Adipose tissue (tissue), 3 donors: ENCODE measurements around the gene PANK3. TPM values are rescaled to one million over a fixed set of nuclear protein-coding genes. Genes with fewer than 3 reads are reported as not detected.

Experiments
- H3K27ac ChIP-seq: one replicate; pipeline ENCODE4 v1.5.1; 2013; ENCODE audit warnings: low read depth, low read length
- WGBS, 3 donors: extraction: QIAGEN DNeasy Blood & Tissue Kit; methylation state at CpG; one replicate each; pipeline ENCODE4 v1.1.7; 2013; 5-methylcytosine and 5-hydroxymethylcytosine counted together
- polyA plus RNA-seq, 3 donors: library from polyadenylated mRNA; stranded (reverse); fragments of 200-250 nt; gene quantifications; one replicate each; pipeline ENCODE4 v1.2.3, GENCODE V29; 2013
- donor health status: healthy with polysubstance abuse.
- donor health status: Bipolar disorder and iron deficiency.
- donor health status: healthy.

Gene PANK3
- polyA plus RNA-seq: 10 to 100 TPM in 1 of 3 donors, 1 to 10 TPM in 2; 5.5 to 12.0 (median 9.7) TPM

GRCh38 chr5:168578538-168579487 is at the start of gene PANK3:
PANK3 (minus strand) TSS chr5:168579368; CDS start chr5:168579283, 85 bp downstream.
- WGBS, 3 donors: 0% methylated on average over 37 to 63 of the region's 63 CpGs
- peak within 1 kb of the TSS; percentile 13 for H3K27ac ChIP-seq

GRCh38 chr5:168624850-168625364 is 45.7 kb upstream of the PANK3 start:
- no peak overlapping the region for H3K27ac ChIP-seq
- WGBS, 3 donors: 77 to 79% (median 78%) methylated on average over 3 of the region's 3 CpGs

GRCh38 chr5:168620807-168621206 is 41.6 kb upstream of the PANK3 start:
- H3K27ac ChIP-seq: no peak overlapping the region
- 71 to 86% (median 76%) methylated on average over 1 of the region's 1 CpG for WGBS, 3 donors

- H3K27ac ChIP-seq: no peak overlapping the region
- 92 to 94% (median 92%) methylated on average over 10 of the region's 10 CpGs for WGBS, 3 donors
Measured at GRCh38 chr5:168614661-168615060, 35.5 kb upstream of the PANK3 start.

GRCh38 chr5:168613996-168614395 is 34.8 kb upstream of the PANK3 start:
- WGBS, 3 donors: 34 to 77% (median 56%) methylated on average over 1 of the region's 1 CpG
- no peak overlapping the region for H3K27ac ChIP-seq

- 45 to 52% (median 48%) methylated on average over 2 of the region's 2 CpGs for WGBS, 3 donors
- H3K27ac ChIP-seq: no peak overlapping the region
Measured at GRCh38 chr5:168613396-168613795, 34.2 kb upstream of the PANK3 start.

GRCh38 chr5:168612996-168613395 is 33.8 kb upstream of the PANK3 start:
- H3K27ac ChIP-seq: no peak overlapping the region
- 22 to 39% (median 39%) methylated on average over 2 of the region's 2 CpGs for WGBS, 3 donors

- 75 to 78% (median 76%) methylated on average over 4 of the region's 4 CpGs for WGBS, 3 donors
- H3K27ac ChIP-seq: no peak overlapping the region
Measured at GRCh38 chr5:168612123-168612522, 33.0 kb upstream of the PANK3 start.

GRCh38 chr5:168611165-168611564 is 32.0 kb upstream of the PANK3 start:
- no peak overlapping the region for H3K27ac ChIP-seq
- 77 to 82% (median 78%) methylated on average over 7 of the region's 7 CpGs for WGBS, 3 donors

- H3K27ac ChIP-seq: no peak overlapping the region
- 67 to 87% (median 84%) methylated on average over 3 of the region's 3 CpGs for WGBS, 3 donors
Measured at GRCh38 chr5:168609806-168610482, 30.8 kb upstream of the PANK3 start.

GRCh38 chr5:168608821-168609220 is 29.7 kb upstream of the PANK3 start:
- WGBS, 3 donors: 90 to 98% (median 91%) methylated on average over 2 of the region's 2 CpGs
- no peak overlapping the region for H3K27ac ChIP-seq

GRCh38 chr5:168608386-168608785 is 29.2 kb upstream of the PANK3 start:
- 82 to 86% (median 84%) methylated on average over 6 of the region's 6 CpGs for WGBS, 3 donors
- no peak overlapping the region for H3K27ac ChIP-seq

GRCh38 chr5:168607946-168608345 is 28.8 kb upstream of the PANK3 start:
- H3K27ac ChIP-seq: no peak overlapping the region
- WGBS, 3 donors: 84 to 92% (median 87%) methylated on average over 2 of the region's 2 CpGs

GRCh38 chr5:168606562-168606961 is 27.4 kb upstream of the PANK3 start:
- H3K27ac ChIP-seq: no peak overlapping the region
- 87 to 93% (median 89%) methylated on average over 2 of the region's 2 CpGs for WGBS, 3 donors

GRCh38 chr5:168604436-168604835 is 25.3 kb upstream of the PANK3 start:
- no peak overlapping the region for H3K27ac ChIP-seq

- H3K27ac ChIP-seq: no peak overlapping the region
Measured at GRCh38 chr5:168603746-168604145, 24.6 kb upstream of the PANK3 start.

- H3K27ac ChIP-seq: no peak overlapping the region
Measured at GRCh38 chr5:168602517-168602916, 23.3 kb upstream of the PANK3 start.

GRCh38 chr5:168601972-168602371 is 22.8 kb upstream of the PANK3 start:
- H3K27ac ChIP-seq: no peak overlapping the region
- 69 to 90% (median 71%) methylated on average over 2 of the region's 2 CpGs for WGBS, 3 donors

- no peak overlapping the region for H3K27ac ChIP-seq
- WGBS, 3 donors: 46 to 81% (median 72%) methylated on average over 3 of the region's 3 CpGs
Measured at GRCh38 chr5:168600409-168600808, 21.2 kb upstream of the PANK3 start.
